CD14-positive monocyte (primary cell): ENCODE measurements around the gene NDUFAF8. TPM values are rescaled to one million over a fixed set of nuclear protein-coding genes. Genes with fewer than 3 reads are reported as not detected.

ENCODE experiments used
- DNase-seq, 3 donors: peaks; one replicate each; pipeline ENCODE4 v3.0.0-alpha.2; 2011 to 2022
- H2AFZ ChIP-seq: 2 replicates; pipeline ENCODE4 v1.6.0; 2012; ENCODE audit warnings: mild to moderate bottlenecking, low read depth, low read length, inconsistent platforms; ENCODE audit not compliant: insufficient read depth, poor library complexity, severe bottlenecking
- H3K27ac ChIP-seq, 2 donors: 1 replicate in 1 of 2; 2 replicates in 1 of 2; pipeline ENCODE4 v1.5.1; 2012 to 2013; ENCODE audit warnings: low read length in 2 of 2, control low read depth in 1 of 2, inconsistent platforms in 1 of 2, low read depth in 1 of 2, mild to moderate bottlenecking in 1 of 2
- H3K27me3 ChIP-seq, 2 donors: one replicate each; pipeline versions ENCODE4 v1.6.0 to v1.6.1; 2011 to 2013; ENCODE audit warnings: low read length in 2 of 2; ENCODE audit not compliant: control insufficient read depth in 2 of 2, insufficient read depth in 2 of 2
- H3K36me3 ChIP-seq, 2 donors: replicated peaks in 1 of 2; 1 replicate in 1 of 2; 2 replicates in 1 of 2; pipeline versions ENCODE4 v1.5.1 to v1.6.1; 2012 to 2013; ENCODE audit warnings: low read length in 2 of 2, control low read depth in 1 of 2, inconsistent platforms in 1 of 2, mild to moderate bottlenecking in 1 of 2; ENCODE audit not compliant: insufficient read depth in 2 of 2, control insufficient read depth in 1 of 2
- H3K4me1 ChIP-seq, 2 donors: 1 replicate in 1 of 2; 2 replicates in 1 of 2; pipeline versions ENCODE4 v1.5.1 to v1.6.1; 2012 to 2013; ENCODE audit warnings: low read length in 2 of 2, control low read depth in 1 of 2, inconsistent platforms in 1 of 2, mild to moderate bottlenecking in 1 of 2, moderate library complexity in 1 of 2; ENCODE audit not compliant: insufficient read depth in 2 of 2, control insufficient read depth in 1 of 2
- H3K4me2 ChIP-seq: replicated peaks from 2 replicates; pipeline ENCODE3; 2012; ENCODE audit warnings: low read length, moderate library complexity, mild to moderate bottlenecking; ENCODE audit not compliant: poor library complexity, severe bottlenecking; ENCODE audit errors: extremely low read depth
- H3K4me3 ChIP-seq, 3 experiments: fragments of 200-600 bp in 1 of 3; sonication (generic) in 1 of 3; replicated peaks in 1 of 3; 1 replicate in 2 of 3; 2 replicates in 1 of 3; pipeline ENCODE4 v1.5.1; 2011 to 2013; ENCODE audit warnings: low read length in 3 of 3, mild to moderate bottlenecking in 3 of 3, control low read depth in 2 of 3, low read depth in 2 of 3, inconsistent platforms in 1 of 3, moderate library complexity in 1 of 3
- H3K79me2 ChIP-seq: 2 replicates; pipeline ENCODE4 v1.6.0; 2012; ENCODE audit warnings: mild to moderate bottlenecking, control low read depth, inconsistent platforms, low read length, moderate library complexity; ENCODE audit not compliant: insufficient read depth
- H3K9ac ChIP-seq: 2 replicates; pipeline ENCODE4 v1.6.0; 2017; ENCODE audit warnings: low read length, mild to moderate bottlenecking; ENCODE audit not compliant: insufficient read depth, poor library complexity, severe bottlenecking
- H3K9me3 ChIP-seq, 2 donors: replicated peaks in 1 of 2; 1 replicate in 1 of 2; 2 replicates in 1 of 2; pipeline versions ENCODE4 v1.5.1 to v1.6.1; 2012 to 2013; ENCODE audit warnings: low read length in 2 of 2, control low read depth in 1 of 2; ENCODE audit not compliant: control insufficient read depth in 1 of 2, insufficient read depth in 1 of 2
- H4K20me1 ChIP-seq: 2 replicates; pipeline ENCODE4 v1.6.0; 2012; ENCODE audit warnings: mild to moderate bottlenecking, low read length, control low read depth, moderate library complexity; ENCODE audit not compliant: insufficient read depth
- H3K27ac Mint-ChIP-seq, 7 donors: one replicate each; pipeline ENCODE4 v1.8.0; 2020; ENCODE audit warnings: mild to moderate bottlenecking in 7 of 7, mixed read lengths in 7 of 7, moderate library complexity in 6 of 7, inconsistent platforms in 2 of 7
- H3K27me3 Mint-ChIP-seq, 3 donors: one replicate each; pipeline ENCODE4 v1.8.0; 2021 to 2022; ENCODE audit warnings: low read depth in 3 of 3, mild to moderate bottlenecking in 3 of 3, mixed read lengths in 3 of 3, moderate library complexity in 3 of 3, inconsistent platforms in 1 of 3
- H3K36me3 Mint-ChIP-seq, 2 donors: one replicate each; pipeline ENCODE4 v1.8.0; 2020; ENCODE audit warnings: mixed read lengths in 2 of 2, inconsistent platforms in 1 of 2, mild to moderate bottlenecking in 1 of 2
- H3K4me1 Mint-ChIP-seq: one replicate; pipeline ENCODE4 v1.8.0; 2020; ENCODE audit warnings: mild to moderate bottlenecking, mixed read lengths
- H3K4me3 Mint-ChIP-seq, 2 donors: one replicate each; pipeline ENCODE4 v1.8.0; 2020; ENCODE audit warnings: mild to moderate bottlenecking in 2 of 2, mixed read lengths in 2 of 2, moderate library complexity in 1 of 2
- H3K9me3 Mint-ChIP-seq, 7 donors: one replicate each; pipeline ENCODE4 v1.8.0; 2020 to 2022; ENCODE audit warnings: mixed read lengths in 7 of 7, mild to moderate bottlenecking in 6 of 7, moderate library complexity in 6 of 7, inconsistent platforms in 2 of 7
- CTCF ChIP-seq: fragments of 200-600 bp; IDR thresholded peaks from one replicate; pipeline ENCODE4 v1.8.0; 2022; ENCODE audit warnings: antibody characterized with exemption, mild to moderate bottlenecking
- whole genome bisulfite sequencing: methylation state at CpG from one replicate; pipeline ENCODE4 v1.1.5; 2013; ENCODE audit warnings: missing lambda C conversion rate; ENCODE audit not compliant: insufficient coverage; 5-methylcytosine and 5-hydroxymethylcytosine counted together
- intact Hi-C, 2 donors: fragments of 100-400 bp; cut with micrococcal nuclease; formaldehyde crosslinking; loops; one replicate each; pipeline versions ENCODE4 v1.15.0 to v1.15.1; 2023
- polyA plus RNA-seq, 3 donors: library from polyadenylated mRNA; depleted of rRNA in 1 of 3; unstranded in 2 of 3; stranded (reverse) in 1 of 3; fragments of 300-500 nt in 2 of 3; fragments of >200 nt in 1 of 3; fragmentation: Illumina TruSeq in 2 of 3; gene quantifications; 1 replicate in 2 of 3; 2 replicates in 1 of 3; pipeline ENCODE4 v1.2.3, GENCODE V29; 2012 to 2021

NDUFAF8 gene
- polyA plus RNA-seq, 3 donors: 27.0 to 61.3 (median 41.0) TPM

DNA sequence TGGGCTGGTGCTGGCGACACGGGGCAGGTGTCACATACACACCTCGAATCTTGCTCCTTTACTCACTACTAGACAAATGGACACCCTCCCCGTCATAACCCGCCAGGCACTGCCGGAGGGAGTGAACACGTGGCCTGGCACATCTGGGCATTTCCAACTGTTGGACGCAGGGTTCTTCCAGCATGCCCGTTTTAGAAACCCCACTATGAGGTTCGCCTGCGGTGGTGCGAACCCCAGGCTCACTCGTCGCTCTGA lies 9.5 kb upstream of the NDUFAF8 start:
- Histone ChIP-seq H3K9me3 (no peaks in the 10 kb centered on the region), H3K36me3 (peaks cover 48 to 52% of the 10 kb centered on the region in 2 donors), H3K4me2 (no peak overlapping the region), H3K4me3 (no peak overlapping the region), H3K79me2 (peaks cover 6% of the 10 kb centered on the region), H2AFZ (no peak overlapping the region), H4K20me1 (peaks cover 29% of the 10 kb centered on the region), H3K9ac (no peak overlapping the region), H3K4me1 (peaks cover 31 to 35% of the 10 kb centered on the region in 2 donors), H3K27ac (peak overlapping the region in 1 of 2 donors; percentile 72), H3K27me3 (no peaks in the 10 kb centered on the region)
- WGBS: 95% methylated on average over 8 of the region's 14 CpGs
- Mint-ChIP-seq H3K36me3 (peaks cover 26 to 50% of the 10 kb centered on the region in 2 donors), H3K4me1 (peaks cover 31% of the 10 kb centered on the region), H3K27ac (peak overlapping the region in 3 of 7 donors; percentile 46 to 80 (median 60)), H3K4me3 (peak overlapping the region in 1 of 2 donors; percentile 47), H3K9me3 (peaks cover 0 to 2% (median 0%) of the 10 kb centered on the region in 7 donors), H3K27me3 (no peaks in the 10 kb centered on the region)
- intact Hi-C loops: loop anchor here in 1 of 2 donors (10.0 kb wide), 1 partner anchor 195 kb away; the partner anchor contains the start of gene BAIAP2
- DNase-seq: no peak
- no peak for TF ChIP-seq CTCF

GRCh38 chr17:81230043-81230820 lies 8.9 kb upstream of the NDUFAF8 start:
- no peak for DNase-seq
- H3K9ac ChIP-seq: no peak overlapping the region
- intact Hi-C loops: no loop called here
- Mint-ChIP-seq H3K27ac (peak overlapping the region in 2 of 7 donors; percentile 5 to 60), H3K4me1 (peaks cover 37% of the 10 kb centered on the region), H3K9me3 (peaks cover 0 to 2% (median 0%) of the 10 kb centered on the region in 7 donors), H3K36me3 (peaks cover 32 to 56% of the 10 kb centered on the region in 2 donors), H3K27me3 (no peaks in the 10 kb centered on the region), H3K4me3 (no peak overlapping the region)
- no peak overlapping the region for H2AFZ ChIP-seq
- peaks cover 48 to 56% of the 10 kb centered on the region in 2 donors for H3K36me3 ChIP-seq
- H3K79me2 ChIP-seq: peaks cover 12% of the 10 kb centered on the region
- peaks cover 31 to 35% of the 10 kb centered on the region in 2 donors for H3K4me1 ChIP-seq
- peaks cover 35% of the 10 kb centered on the region for H4K20me1 ChIP-seq
- TF ChIP-seq CTCF: peak; percentile 56
- H3K4me2 ChIP-seq: no peak overlapping the region
- no peaks in the 10 kb centered on the region for H3K9me3 ChIP-seq
- 98% methylated on average over 18 of the region's 26 CpGs for WGBS
- H3K27me3 ChIP-seq: no peaks in the 10 kb centered on the region
- no peak overlapping the region for H3K27ac ChIP-seq
- H3K4me3 ChIP-seq: no peak overlapping the region
